HFF-Myc (cell line): Measurements from ENCODE around the gene TBC1D9B.

Experiments used
- DNase-seq: peaks from one replicate; pipeline ENCODE4 v3.0.0-alpha.2; 2011; ENCODE audit warnings: low read depth; ENCODE audit errors: extremely low read depth
- H3K4me3 ChIP-seq: replicated peaks from 2 replicates; pipeline ENCODE4 v1.5.1; 2011; ENCODE audit warnings: low read depth, mild to moderate bottlenecking, control low read depth, low read length
- CTCF ChIP-seq: IDR thresholded peaks from 2 replicates; pipeline ENCODE4 v1.5.1; 2012; ENCODE audit warnings: mild to moderate bottlenecking, low read depth, low read length, control low read depth; ENCODE audit errors: missing control alignments

The TBC1D9B gene

GRCh38 chr5:179834120-179834519, 73.6 kb downstream of the TBC1D9B start:
- TF ChIP-seq CTCF = no peak
- no peak for DNase-seq
- no peak overlapping the region for H3K4me3 ChIP-seq

GRCh38 chr5:179833709-179834070, 74.0 kb downstream of the TBC1D9B start:
- no peak overlapping the region for H3K4me3 ChIP-seq
- no peak for TF ChIP-seq CTCF
- DNase-seq = no peak

GRCh38 chr5:179833056-179833708, 74.5 kb downstream of the TBC1D9B start:
- H3K4me3 ChIP-seq = no peak overlapping the region
- DNase-seq = no peak
- TF ChIP-seq CTCF = no peak

- H3K4me3 ChIP-seq = no peak overlapping the region
- TF ChIP-seq CTCF = no peak
- DNase-seq = no peak
Measured at GRCh38 chr5:179832039-179832745, 75.5 kb downstream of the TBC1D9B start.

- DNase-seq = no peak
- no peak for TF ChIP-seq CTCF
Measured at GRCh38 chr5:179830818-179831468, 76.8 kb downstream of the TBC1D9B start.

GRCh38 chr5:179829732-179830435, 77.8 kb downstream of the TBC1D9B start:
- H3K4me3 ChIP-seq = no peak overlapping the region
- TF ChIP-seq CTCF = no peak
- no peak for DNase-seq

More at GRCh38 chr5:179830818-179831468, 76.8 kb downstream of the TBC1D9B start:
- no peak overlapping the region for H3K4me3 ChIP-seq
